ENCODE results near the gene TENM4. TPM values are rescaled to one million over a fixed set of nuclear protein-coding genes. Genes with fewer than 3 reads are reported as not detected.

TENM4 gene
- polyA plus RNA-seq, 4 donors = 19.1 to 29.5 (median 22.3) TPM

DNA sequence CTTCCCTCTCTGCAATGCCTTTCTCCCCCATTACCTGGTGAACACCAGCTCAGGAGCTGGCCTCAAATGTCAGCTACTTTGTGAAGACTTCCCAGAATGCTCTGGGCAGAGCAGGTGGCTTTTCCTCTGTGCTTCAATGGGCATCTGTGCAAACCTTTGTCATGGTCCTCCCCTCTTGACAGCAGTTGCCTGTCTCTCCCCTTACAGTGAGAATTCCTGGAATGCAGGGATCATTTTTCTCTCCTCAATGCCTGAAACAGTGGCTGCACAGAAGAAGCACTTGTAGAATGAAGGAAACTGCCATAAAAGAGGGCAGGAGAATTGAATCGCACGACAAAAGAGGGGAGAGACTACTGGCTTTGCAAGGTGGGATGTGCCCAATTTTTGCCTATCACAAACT, 773.4 kb downstream of the TENM4 start:
- DNase-seq (ENCODE audit: low read depth in 4 of 4, low spot score in 2 of 4) = peak in 1 of 4 donors; percentile 36

GRCh38 chr11:78666675-78667160, 774.1 kb downstream of the TENM4 start:
- no peak for DNase-seq (ENCODE audit: low read depth in 4 of 4, low spot score in 2 of 4)

GRCh38 chr11:78664636-78665035, 776.2 kb downstream of the TENM4 start:
- DNase-seq (ENCODE audit: low read depth in 4 of 4, low spot score in 2 of 4) = no peak

DNA sequence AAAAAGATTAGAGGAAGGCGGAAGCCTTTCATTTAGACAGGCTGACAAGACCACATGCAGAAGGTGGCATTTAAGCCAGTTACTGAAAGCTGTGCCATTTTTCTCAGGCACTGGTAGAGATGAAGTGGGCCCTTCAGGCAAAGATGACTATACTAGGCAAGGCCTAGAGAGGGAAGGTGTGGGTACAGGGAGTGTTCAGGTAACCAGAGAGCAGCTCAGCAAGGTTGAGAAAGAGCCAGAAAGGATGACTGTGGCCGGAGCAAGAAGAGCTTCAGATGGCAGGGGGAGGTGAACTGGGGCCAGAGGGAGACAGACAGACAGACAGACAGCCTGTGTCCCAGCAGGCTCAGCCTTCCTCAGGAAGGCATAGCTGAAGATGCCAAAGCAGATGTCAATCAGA, 778.0 kb downstream of the TENM4 start:
- DNase-seq (ENCODE audit: low read depth in 4 of 4, low spot score in 2 of 4) = no peak

DNA sequence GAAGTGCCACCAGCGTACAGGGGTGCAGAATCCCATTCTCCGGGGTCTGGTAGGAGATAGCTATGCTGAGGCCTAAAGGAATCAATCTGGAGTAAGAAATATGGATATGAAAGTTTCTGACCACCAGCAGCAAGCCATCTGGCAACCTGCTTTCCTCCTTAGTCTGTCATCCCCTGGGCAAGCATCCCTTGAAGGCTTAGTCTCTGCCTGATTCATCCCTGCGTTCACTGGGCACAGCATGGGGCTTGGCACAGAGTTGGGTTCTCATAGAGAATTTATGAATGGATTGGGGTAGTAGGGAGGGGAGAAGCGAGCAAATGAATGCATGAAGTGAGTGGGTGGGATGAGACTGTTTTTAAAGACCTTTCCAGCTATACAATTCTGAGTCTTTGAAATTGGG, 780.4 kb downstream of the TENM4 start:
- DNase-seq (ENCODE audit: low read depth in 4 of 4, low spot score in 2 of 4) = no peak

DNA sequence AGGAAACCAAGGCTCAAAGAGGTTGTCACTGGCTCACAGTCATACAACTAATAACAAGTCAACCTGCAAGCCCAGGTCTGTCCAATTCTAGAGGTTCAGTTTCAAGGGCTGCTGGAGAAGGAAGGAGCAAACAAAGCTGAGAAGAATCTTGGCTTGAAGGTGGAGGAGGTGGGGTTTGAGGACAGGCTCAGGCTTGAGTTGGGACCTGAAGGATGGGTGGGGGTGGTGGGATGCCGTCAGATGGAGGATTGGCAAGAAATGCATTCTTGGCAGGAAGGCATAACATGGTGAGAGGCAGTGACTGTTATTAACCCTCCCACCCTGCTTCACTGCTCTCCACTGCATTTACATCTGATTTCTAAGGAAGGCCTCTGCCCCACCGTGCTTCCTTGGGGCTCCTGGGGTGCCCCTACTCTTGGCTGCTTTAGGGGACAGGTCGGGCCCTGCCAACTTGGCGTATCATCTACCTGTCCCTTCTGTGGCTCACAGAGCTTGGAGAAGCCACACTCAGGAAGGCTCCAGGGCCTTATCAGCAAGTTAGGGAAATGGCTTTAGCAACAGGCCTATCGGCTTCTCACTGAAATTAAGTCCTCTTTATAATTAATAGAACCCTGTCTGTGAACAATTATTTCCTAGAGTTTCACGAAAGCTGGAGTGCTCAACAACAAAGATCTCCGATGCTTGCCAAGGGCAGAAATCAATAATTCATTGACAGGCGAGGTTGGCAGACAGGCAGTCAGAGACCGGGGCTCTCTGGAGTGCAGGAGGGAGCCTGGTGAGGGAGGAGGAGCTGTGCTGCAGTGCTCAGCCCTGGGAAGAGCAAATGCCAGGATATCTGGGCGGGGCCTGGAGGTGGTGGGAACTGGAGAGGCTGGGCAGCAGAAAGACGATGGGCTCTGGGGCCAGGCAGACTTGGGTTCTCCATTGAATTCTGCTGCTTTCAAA, 781.2 kb downstream of the TENM4 start:
- DNase-seq (ENCODE audit: low read depth in 4 of 4, low spot score in 2 of 4) = no peak

DNA sequence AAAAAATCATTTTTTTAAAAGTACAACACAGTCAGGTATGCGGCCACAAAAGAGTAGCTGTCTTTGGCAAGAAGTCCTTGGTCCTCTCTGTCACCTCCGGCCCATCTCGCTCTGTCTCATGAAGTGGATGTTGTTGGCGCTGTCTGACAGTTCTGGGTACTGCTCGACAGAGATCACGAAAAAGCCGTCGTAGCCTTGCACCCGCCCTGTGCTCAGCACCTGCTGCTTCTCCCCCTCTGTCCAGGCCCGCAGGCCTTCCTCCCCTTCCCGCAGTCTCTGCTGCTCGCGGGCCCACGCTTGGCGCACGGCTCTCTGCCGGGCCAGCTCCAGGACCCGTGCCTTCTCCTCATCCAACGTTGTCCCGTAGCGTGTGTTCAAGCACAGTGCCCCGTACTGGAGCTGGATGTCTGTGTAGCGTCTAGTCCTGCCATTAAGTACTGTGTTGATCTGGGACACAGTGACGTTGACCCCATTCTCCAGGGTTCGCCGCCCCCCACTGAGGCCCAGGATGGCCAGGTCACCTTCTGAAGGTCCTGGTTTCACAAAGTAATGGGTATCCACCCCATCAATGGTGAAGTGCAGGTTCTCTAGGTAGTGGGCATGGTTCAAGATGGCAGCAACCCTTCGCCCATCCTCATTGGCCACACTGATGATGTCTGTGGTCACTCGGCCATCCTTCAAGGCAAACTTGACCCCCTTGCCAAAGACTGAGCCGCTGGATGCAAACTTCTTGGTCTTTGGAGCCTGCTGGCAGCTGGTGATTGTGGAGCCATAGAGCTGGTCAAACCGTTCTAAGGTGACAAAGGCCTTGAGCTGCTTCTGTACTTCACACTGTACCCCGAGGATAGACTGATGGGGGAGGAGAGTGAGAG, 782.6 kb downstream of the TENM4 start:
- no peak for DNase-seq (ENCODE audit: low read depth in 4 of 4, low spot score in 2 of 4)

- no peak for DNase-seq (ENCODE audit: low read depth in 4 of 4, low spot score in 2 of 4)
Measured at GRCh38 chr11:78657441-78657840, 783.4 kb downstream of the TENM4 start.

- DNase-seq (ENCODE audit: low read depth in 4 of 4, low spot score in 2 of 4) = no peak
Measured at GRCh38 chr11:78656984-78657383, 783.8 kb downstream of the TENM4 start.

GRCh38 chr11:78656327-78656726, 784.5 kb downstream of the TENM4 start:
- DNase-seq (ENCODE audit: low read depth in 4 of 4, low spot score in 2 of 4) = no peak

GRCh38 chr11:78655561-78655960, 785.3 kb downstream of the TENM4 start:
- no peak for DNase-seq (ENCODE audit: low read depth in 4 of 4, low spot score in 2 of 4)

DNA sequence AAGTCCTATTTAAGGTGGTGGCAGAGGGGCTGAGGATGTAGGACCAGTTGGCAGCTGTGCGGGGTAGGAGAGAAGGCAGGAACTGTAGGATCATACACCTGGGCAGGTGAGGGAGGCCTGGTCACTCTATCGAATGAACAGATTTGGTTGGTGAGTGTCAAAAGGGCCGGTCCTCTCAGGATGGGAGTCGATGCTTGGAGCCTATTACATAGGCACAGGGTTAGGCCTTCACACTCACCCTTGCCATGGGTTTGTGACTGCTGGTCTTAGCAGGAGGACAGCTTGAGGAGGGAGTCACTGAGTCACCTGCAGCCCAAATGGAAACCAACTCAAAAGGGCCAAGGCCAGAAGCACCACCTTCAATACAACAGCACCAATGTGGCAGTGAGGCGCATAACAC, 786.0 kb downstream of the TENM4 start:
- no peak for DNase-seq (ENCODE audit: low read depth in 4 of 4, low spot score in 2 of 4)

DNA sequence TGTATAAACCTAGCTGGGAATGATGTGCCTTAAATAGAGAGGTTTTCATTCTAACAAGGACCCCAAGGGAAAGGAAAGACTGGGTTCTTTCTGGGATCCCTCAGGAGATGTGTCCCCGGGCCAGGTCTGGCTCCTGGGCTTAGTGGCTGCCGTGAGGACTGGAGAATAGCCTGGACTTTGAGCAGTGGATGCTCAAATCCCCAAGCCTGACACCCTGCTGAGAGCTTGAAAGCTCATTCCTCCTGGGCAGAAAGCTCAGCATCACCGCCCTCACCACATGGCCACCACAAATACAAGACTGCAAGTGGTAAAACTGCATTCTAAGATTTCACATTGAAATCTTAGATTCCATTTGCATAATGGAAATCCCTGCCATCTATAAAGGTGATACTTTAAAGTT, 786.8 kb downstream of the TENM4 start:
- no peak for DNase-seq (ENCODE audit: low read depth in 4 of 4, low spot score in 2 of 4)

- DNase-seq (ENCODE audit: low read depth in 4 of 4, low spot score in 2 of 4) = no peak
Measured at GRCh38 chr11:78653294-78653909, 787.4 kb downstream of the TENM4 start.

- no peak for DNase-seq (ENCODE audit: low read depth in 4 of 4, low spot score in 2 of 4)
Measured at GRCh38 chr11:78652843-78653239, 788.0 kb downstream of the TENM4 start.

- DNase-seq (ENCODE audit: low read depth in 4 of 4, low spot score in 2 of 4) = no peak
Measured at GRCh38 chr11:78651923-78652842, 788.6 kb downstream of the TENM4 start.

- DNase-seq (ENCODE audit: low read depth in 4 of 4, low spot score in 2 of 4) = no peak
Measured at GRCh38 chr11:78651136-78651775, 789.6 kb downstream of the TENM4 start.

GRCh38 chr11:78649361-78650215, 791.2 kb downstream of the TENM4 start:
- no peak for DNase-seq (ENCODE audit: low read depth in 4 of 4, low spot score in 2 of 4)
